Right renal pelvis (tissue), 4 donors: ENCODE data around the gene POLR2E. TPM values are rescaled to one million over a fixed set of nuclear protein-coding genes. Genes with fewer than 3 reads are reported as not detected.
"Not testable (repeated sequence)": the region's sequence is repeated elsewhere in the genome, so short reads cannot be mapped to it uniquely, and the experiment has no call there.

Experiments
- DNase-seq, 4 donors: peaks; one replicate each; pipeline ENCODE4 v3.0.0-alpha.2; 2013; ENCODE audit warnings: low read depth in 4 of 4, low spot score in 3 of 4, missing footprints in 1 of 4
- polyA plus RNA-seq, 4 donors: library from polyadenylated mRNA; unstranded; fragments of 120-200 nt; gene quantifications; one replicate each; pipeline ENCODE4 v1.2.1, GENCODE V29; 2013; ENCODE audit not compliant: insufficient read length in 4 of 4

The POLR2E gene
- polyA plus RNA-seq = 100 to 1,000 TPM; 134 to 181 (median 142) TPM

DNA sequence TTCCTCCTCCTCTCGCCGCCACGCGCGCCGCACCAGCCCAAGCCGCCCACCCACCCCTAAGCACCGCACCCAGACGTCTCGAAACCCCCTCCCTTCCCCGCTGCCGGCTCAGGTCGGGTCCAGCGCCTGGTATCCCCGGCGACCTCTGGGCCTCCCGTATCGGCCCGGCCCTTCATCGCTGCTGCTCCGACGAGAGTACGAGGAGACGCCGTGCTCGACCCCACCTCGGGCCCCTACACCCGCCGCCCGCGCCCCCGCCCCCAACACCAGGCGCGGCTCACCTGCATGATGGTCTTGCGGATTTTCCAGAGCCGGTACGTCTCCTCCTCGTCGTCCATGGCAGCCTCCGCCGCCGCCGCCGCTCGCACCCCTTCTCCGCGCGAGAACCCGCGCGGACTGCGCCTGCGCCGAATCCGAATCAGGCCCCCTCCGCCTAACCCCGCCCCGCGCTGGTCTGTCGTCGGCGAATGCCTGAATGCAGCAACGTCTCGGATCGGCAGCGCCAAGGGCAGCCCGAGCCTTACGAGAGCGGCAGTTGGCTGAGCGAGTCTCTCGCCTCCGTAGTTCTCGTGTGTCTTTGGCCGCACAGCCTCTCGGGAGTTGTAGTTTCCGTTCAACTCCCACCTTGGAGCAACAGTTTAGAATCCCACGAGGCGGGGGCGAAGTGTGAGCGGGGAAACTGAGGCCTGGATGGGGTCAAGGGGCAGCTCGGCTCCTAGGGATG, at the start of gene POLR2E:
TSS of gene POLR2E (minus strand) at position 398 of the 724 bp plus-strand sequence. CDS start at position 338, 60 bp downstream.
- peak; percentile 94 to 98 (median 94) for DNase-seq

- no peak for DNase-seq
Observed at GRCh38 chr19:1144741-1145140, 49.6 kb upstream of the POLR2E start.

GRCh38 chr19:1143828-1144399, 48.7 kb upstream of the POLR2E start:
- DNase-seq = no peak

DNA sequence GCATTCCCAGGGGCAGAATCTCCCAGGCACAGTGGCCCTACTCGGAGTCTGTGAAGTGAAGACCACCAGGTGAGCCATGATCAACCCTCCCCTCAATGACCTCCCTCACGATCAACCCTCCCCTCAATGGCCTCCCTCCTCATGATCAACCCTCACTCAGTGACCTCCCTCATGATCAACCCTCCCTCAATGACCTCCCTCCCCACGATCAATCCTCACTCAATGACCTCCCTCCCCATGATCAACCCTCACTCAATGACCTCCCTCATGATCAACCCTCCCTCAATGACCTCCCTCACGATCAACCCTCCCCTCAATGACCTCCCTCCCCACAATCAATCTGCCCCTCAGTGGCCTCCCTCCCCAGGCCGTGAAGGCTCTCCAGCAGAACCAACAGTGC, 46.8 kb upstream of the POLR2E start:
- DNase-seq = no peak

- no peak for DNase-seq
Observed at GRCh38 chr19:1140272-1141027, 45.3 kb upstream of the POLR2E start.

DNA sequence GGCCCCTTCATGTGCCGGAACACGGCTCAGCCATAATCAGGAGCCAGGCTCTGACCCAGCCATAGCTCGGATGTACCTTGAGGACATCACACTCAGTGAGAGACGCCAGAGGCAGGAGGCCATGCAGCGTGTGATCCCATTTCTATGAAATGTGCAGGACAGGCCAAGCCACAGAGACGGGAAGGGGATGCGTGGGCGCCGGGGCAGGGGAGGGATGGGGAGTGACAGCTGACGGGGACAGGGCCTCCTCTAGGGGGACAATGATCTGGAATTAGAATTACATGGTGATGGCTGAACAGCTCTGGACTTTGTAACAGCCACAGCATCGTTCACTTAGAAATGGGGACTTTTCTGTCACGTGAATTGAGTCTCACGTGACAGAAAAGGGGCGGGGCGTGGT, 44.0 kb upstream of the POLR2E start:
- DNase-seq = no peak

- DNase-seq = no peak
Observed at GRCh38 chr19:1138121-1138520, 42.9 kb upstream of the POLR2E start.

DNA sequence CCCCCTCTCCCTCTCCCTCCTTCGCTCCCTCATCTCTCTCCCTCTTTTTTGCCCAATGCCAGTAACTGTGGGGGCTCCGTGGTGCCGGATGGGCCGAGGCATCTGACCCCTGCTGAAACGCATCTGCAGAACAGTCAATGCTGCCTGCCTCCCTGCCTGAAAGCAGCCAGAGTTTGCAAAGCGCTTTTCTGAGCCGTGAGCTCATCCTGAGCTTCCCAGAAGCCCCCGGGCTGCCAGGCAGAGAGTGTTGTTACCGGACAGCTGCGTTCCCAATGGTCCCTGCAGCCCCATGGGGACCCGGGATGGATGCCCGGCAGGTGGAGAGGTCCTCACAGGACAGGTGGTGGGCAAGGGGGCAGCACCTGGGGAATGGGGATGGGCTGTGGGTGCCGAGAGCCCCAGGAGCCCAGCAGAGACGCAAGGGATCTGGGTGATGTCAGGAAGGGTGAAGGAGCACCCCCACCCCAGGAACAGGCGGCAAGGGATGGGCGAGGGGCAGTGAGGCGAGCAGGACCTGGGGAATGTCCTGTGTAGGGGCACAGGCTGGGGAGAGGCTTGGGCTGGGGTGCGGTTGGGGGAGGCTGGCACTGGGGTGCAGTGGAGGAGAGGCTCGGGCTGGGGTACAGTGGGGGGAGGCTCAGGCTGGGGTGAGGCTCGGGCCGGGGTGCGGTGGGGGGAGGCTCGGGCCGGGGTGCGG, 41.6 kb upstream of the POLR2E start:
- no peak for DNase-seq

GRCh38 chr19:1136201-1136600, 41.0 kb upstream of the POLR2E start:
- no peak for DNase-seq

GRCh38 chr19:1135454-1135853, 40.3 kb upstream of the POLR2E start:
- no peak for DNase-seq

DNA sequence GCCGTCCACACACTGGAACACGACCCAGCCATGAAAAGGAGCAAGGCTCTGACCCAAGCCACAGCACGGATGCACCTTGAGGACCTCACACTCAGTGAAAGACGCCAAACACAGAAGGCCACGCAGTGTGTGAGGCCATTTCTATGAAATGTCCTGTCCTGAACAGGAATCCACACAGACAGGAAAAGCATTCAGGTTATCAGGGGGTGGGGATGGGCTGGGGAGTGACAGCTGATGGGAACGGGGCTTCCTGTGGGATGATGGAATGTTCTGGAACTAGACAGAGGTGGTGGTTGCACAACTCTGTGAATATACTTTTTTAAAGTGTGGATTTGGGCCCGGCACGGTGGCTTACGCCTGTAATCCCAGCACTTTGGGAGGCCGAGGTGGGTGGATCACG, 39.3 kb upstream of the POLR2E start:
- no peak for DNase-seq

GRCh38 chr19:1133471-1133929, 38.3 kb upstream of the POLR2E start:
- DNase-seq = no peak

GRCh38 chr19:1132552-1133383, 37.6 kb upstream of the POLR2E start:
- no peak for DNase-seq

DNA sequence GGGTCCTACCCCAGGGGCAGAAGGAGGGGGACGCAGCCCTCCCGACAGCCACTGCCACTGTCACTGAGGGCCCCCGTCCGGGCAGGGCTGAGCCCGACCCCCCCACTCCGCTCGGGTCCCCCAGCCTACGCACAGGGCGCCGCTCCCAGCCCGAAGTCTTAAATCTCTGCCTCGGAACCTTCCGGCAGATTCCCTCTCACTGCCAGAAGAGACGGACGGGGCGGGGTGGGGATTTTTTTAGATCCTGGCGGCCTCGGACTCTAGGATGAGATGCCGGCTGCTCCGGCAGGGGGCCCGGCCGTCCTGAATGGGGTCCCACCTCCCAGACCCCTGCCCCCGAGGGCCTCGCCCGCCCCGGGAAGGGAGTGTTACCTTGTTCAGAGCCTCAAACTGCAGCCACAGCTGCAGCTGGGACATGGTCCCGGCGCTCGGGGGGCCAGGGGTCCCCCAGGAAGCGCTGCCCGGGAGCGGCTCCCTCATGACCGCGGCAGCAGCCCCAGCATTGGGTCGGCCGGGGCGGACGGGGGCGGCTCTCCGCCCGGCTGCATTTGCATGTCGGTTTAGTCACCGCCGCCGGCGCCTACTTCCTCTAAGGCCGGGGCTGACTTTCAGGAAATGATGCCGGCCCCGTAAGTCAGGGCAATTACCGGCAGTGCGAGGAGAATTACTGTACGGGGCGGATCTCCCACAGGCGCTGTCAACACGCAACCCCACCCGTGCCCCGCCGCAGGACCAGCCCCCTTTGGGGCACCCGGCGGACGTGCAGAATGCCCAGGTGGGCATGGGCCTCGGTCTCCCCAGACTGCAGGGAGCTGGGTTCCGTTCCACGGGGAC, 36.8 kb upstream of the POLR2E start:
- peak in 1 of 4 donors; percentile 58 for DNase-seq

GRCh38 chr19:1130771-1131717, 35.9 kb upstream of the POLR2E start:
- no peak for DNase-seq

DNA sequence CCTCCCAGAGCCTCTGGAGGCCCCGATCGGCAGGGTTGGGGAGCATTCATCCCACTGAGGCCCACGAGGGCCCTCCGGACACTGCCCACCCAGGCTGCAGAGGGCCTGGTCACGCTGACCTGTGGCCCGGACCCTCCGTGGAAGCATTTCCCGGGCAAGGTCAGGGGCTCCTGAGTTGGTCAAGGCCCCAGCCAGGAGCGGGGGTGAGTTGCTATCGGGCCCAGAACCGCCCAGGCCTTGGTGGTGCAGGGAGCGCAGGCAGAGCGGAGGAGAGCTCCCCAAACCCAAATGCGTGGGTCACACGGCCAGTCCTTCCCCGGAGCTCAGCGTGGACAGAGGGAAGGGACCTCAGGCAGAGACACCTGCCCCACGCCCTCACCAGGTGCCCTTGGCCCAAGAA, 34.4 kb upstream of the POLR2E start:
- DNase-seq = no peak

GRCh38 chr19:1129084-1129483, 33.9 kb upstream of the POLR2E start:
- not testable (repeated sequence) for DNase-seq

GRCh38 chr19:1128106-1128505, 32.9 kb upstream of the POLR2E start:
- no peak for DNase-seq
